Upper lobe of left lung (tissue), 6 donors: ENCODE results near the gene SRGAP3. TPM values are rescaled to one million over a fixed set of nuclear protein-coding genes. Genes with fewer than 3 reads are reported as not detected.

Experiments
- ATAC-seq, 2 donors: fragments of 200-7000 bp; cut with Tn5 transposase; one replicate each; pipeline ENCODE4 v1.9.1; 2022; ENCODE audit warnings: mild to moderate bottlenecking in 2 of 2, moderate library complexity in 2 of 2; ENCODE audit not compliant: low FRiP score in 2 of 2
- DNase-seq, 2 donors: peaks; one replicate each; pipeline ENCODE4 v3.0.0-alpha.2; 2019 to 2020
- H3K27ac ChIP-seq, 4 donors: fragments of 200-600 bp; sonication (generic); one replicate each; pipeline ENCODE4 v1.5.1; 2016 to 2019
- H3K27me3 ChIP-seq, 4 donors: fragments of 200-600 bp; sonication (generic); one replicate each; pipeline ENCODE4 v1.5.1; 2017 to 2019
- H3K36me3 ChIP-seq, 4 donors: fragments of 200-600 bp; sonication (generic); one replicate each; pipeline ENCODE4 v1.5.1; 2016 to 2019
- H3K4me1 ChIP-seq, 4 donors: fragments of 200-600 bp; sonication (generic); one replicate each; pipeline ENCODE4 v1.5.1; 2018 to 2019
- H3K4me3 ChIP-seq, 4 donors: fragments of 200-600 bp; sonication (generic); one replicate each; pipeline ENCODE4 v1.5.1; 2017 to 2019; ENCODE audit warnings: mild to moderate bottlenecking in 2 of 4, moderate library complexity in 1 of 4
- H3K9me3 ChIP-seq, 4 donors: fragments of 200-600 bp; sonication (generic); one replicate each; pipeline ENCODE4 v1.5.1; 2018 to 2019
- EP300 ChIP-seq, 4 donors: sonication (generic); formaldehyde crosslinking; IDR thresholded peaks; one replicate each; pipeline ENCODE4 v1.5.1; 2017; ENCODE audit warnings: antibody characterized with exemption in 4 of 4, control low read depth in 2 of 4
- POLR2A ChIP-seq, 4 donors: fragments of 450-650 bp; IDR thresholded peaks; one replicate each; pipeline ENCODE4 v1.5.1; 2016 to 2017; ENCODE audit warnings: antibody characterized with exemption in 4 of 4, mild to moderate bottlenecking in 2 of 4
- POLR2AphosphoS5 ChIP-seq, 2 donors: sonication (generic); formaldehyde crosslinking; IDR thresholded peaks; one replicate each; pipeline ENCODE4 v1.5.1; 2017; ENCODE audit warnings: antibody characterized with exemption in 2 of 2
- whole genome bisulfite sequencing, 2 donors: methylation state at CpG; one replicate each; pipeline ENCODE4 v1.1.5; 2017 to 2018; 5-methylcytosine and 5-hydroxymethylcytosine counted together
- total RNA-seq, 6 donors: library from RNA; depleted of rRNA in 4 of 6; stranded (reverse); fragments of >200 nt in 4 of 6; gene quantifications; one replicate each; pipeline versions ENCODE4 v1.1.0 to v1.2.1, GENCODE V29; 2016 to 2021
- TF ChIP-seq, protein P1 (sequence below), 6 experiments: fragments of 450-650 bp in 4 of 6; fragments of 200-600 bp in 2 of 6; sonication (generic) in 2 of 6; IDR thresholded peaks; one replicate each; pipeline ENCODE4 v1.5.1; 2016 to 2019; ENCODE audit warnings: antibody characterized with exemption in 6 of 6
- donor health status: DM: no; HTN: no; CAD: no; lungs with moderate emphysema.
- donor health status: DM: no; HTN: yes; CAD: no; lungs with severe emphysema.

Gene SRGAP3
- total RNA-seq, 6 donors from 2014 or later: 4.6 to 29.6 (median 11.4) TPM

DNA sequence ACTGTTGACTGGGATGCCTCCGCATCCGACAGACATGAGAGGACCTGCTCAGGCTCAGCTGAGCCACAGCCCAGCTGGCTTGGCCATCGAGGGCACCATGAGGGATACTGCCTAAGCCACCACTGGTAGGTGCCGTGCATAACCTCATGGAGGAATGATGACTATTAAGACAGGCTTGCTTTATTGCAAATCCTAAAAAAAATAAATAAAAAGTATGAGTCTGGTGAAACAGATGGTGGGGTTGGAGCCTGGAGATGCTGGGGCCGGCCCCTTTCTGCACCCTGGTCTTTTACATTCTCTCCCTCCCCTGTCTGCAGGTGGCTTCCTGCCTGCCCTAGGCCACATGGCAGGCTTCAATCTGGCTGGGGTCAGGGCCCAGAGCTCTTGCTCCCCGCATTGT, 262.2 kb downstream of the SRGAP3 start:
- Histone ChIP-seq H3K4me3 (no peak overlapping the region), H3K9me3 (no peaks in the 10 kb centered on the region), H3K4me1 (no peaks in the 10 kb centered on the region), H3K27me3 (no peaks in the 10 kb centered on the region), H3K36me3 (no peaks in the 10 kb centered on the region), H3K27ac (no peak overlapping the region)
- no peak for ATAC-seq
- no peak for DNase-seq
- no peak for TF ChIP-seq POLR2AphosphoS5 (IDR thresholded peaks at IDR 0.05)
- TF ChIP-seq EP300 (IDR thresholded peaks at IDR 0.05): no peak
- TF ChIP-seq, protein P1, sequence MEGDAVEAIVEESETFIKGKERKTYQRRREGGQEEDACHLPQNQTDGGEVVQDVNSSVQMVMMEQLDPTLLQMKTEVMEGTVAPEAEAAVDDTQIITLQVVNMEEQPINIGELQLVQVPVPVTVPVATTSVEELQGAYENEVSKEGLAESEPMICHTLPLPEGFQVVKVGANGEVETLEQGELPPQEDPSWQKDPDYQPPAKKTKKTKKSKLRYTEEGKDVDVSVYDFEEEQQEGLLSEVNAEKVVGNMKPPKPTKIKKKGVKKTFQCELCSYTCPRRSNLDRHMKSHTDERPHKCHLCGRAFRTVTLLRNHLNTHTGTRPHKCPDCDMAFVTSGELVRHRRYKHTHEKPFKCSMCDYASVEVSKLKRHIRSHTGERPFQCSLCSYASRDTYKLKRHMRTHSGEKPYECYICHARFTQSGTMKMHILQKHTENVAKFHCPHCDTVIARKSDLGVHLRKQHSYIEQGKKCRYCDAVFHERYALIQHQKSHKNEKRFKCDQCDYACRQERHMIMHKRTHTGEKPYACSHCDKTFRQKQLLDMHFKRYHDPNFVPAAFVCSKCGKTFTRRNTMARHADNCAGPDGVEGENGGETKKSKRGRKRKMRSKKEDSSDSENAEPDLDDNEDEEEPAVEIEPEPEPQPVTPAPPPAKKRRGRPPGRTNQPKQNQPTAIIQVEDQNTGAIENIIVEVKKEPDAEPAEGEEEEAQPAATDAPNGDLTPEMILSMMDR (IDR thresholded peaks at IDR 0.05): no peak
- no peak for TF ChIP-seq POLR2A (IDR thresholded peaks at IDR 0.05)
- 83 to 85% methylated on average over 6 of the region's 6 CpGs for WGBS, 2 donors

DNA sequence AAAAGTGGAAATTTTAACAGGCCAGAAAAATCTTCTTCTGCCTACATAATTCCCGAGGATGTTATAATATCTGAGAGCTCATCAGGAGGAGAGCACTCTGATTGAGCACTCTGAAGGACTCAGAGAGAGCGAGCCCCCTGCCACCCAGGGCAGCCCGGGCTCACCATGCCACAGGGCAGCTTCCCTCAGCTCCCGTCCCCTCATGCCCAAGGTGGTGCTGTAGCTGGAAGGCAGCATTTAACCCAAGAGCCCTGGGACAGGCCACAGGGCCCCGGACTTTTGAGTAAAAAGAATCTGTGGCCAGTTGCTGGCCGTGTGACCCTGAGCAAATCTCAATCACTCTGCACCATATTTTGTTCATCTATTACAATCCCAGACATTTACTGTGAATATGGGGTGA, 262.7 kb downstream of the SRGAP3 start:
- no peaks in the 10 kb centered on the region for H3K9me3 ChIP-seq
- WGBS, 2 donors: 78 to 82% methylated on average over 6 of the region's 6 CpGs
- no peak overlapping the region for H3K27ac ChIP-seq
- DNase-seq (peak in 1 of 2 donors; percentile 26), ATAC-seq (no peak)
- TF ChIP-seq EP300 (IDR thresholded peaks at IDR 0.05) (no peak), POLR2AphosphoS5 (IDR thresholded peaks at IDR 0.05) (no peak), POLR2A (IDR thresholded peaks at IDR 0.05) (no peak)
- TF ChIP-seq, protein P1 (IDR thresholded peaks at IDR 0.05): no peak
- no peaks in the 10 kb centered on the region for H3K36me3 ChIP-seq
- no peaks in the 10 kb centered on the region for H3K27me3 ChIP-seq
- H3K4me3 ChIP-seq: no peak overlapping the region
- H3K4me1 ChIP-seq: no peaks in the 10 kb centered on the region

DNA sequence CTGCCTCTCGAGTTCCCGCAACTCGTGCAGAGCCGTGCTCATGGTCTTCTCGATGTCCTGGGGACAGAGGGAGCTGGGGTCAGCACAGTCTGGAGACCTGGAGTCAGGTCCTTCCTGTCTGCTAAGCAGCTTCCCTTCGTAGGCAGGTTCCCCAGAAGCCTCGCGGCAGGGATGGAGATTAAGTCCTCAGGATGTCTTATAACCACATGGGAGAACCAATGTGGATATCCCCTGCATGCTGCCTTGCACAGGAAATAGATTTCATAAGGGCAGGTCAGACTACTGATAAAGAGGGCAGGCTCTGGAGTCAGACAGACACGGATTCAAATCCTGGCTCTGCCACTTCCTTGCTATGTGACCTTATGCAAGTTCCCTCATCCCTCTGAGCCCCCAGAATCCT, 263.6 kb downstream of the SRGAP3 start:
- H3K4me1 ChIP-seq: peaks cover 0 to 1% (median 0%) of the 10 kb centered on the region in 4 donors
- WGBS, 2 donors: 72 to 84% methylated on average over 9 of the region's 9 CpGs

DNA sequence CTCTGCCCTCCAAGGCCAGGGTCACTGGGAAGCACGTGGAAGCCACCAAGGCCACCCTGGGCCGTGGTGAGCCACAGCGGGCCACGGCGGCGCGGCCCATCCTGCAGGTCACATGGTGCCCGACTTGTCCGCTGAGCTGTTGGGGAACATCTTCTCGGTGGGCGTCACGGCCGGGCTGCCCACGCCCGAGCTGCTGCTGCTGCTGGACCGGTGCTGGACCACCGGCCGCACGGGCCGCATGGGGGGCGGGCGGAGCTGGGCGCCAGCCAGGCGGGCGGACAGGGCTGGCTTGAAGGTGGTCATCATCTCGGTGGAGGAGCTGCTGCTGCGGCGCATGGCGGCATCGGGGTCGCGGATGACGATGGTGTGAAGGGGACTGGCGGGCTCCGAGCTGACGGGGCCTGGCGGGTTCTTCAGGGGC, 264.0 kb downstream of the SRGAP3 start:
- WGBS, 2 donors: 98% methylated on average over 10 to 16 of the region's 37 CpGs
- peaks cover 0 to 4% (median 0%) of the 10 kb centered on the region in 4 donors for H3K4me1 ChIP-seq
- no peaks in the 10 kb centered on the region for H3K9me3 ChIP-seq
- ATAC-seq (no peak), DNase-seq (peak in 1 of 2 donors; percentile 83)
- no peak overlapping the region for H3K4me3 ChIP-seq
- no peaks in the 10 kb centered on the region for H3K36me3 ChIP-seq
- H3K27ac ChIP-seq: no peak overlapping the region
- no peaks in the 10 kb centered on the region for H3K27me3 ChIP-seq
- TF ChIP-seq EP300 (IDR thresholded peaks at IDR 0.05) (no peak), POLR2A (IDR thresholded peaks at IDR 0.05) (no peak), POLR2AphosphoS5 (IDR thresholded peaks at IDR 0.05) (no peak)
- TF ChIP-seq, protein P1 (IDR thresholded peaks at IDR 0.05): no peak

More for the DNA sequence above, 263.6 kb downstream of the SRGAP3 start:
- DNase-seq (no peak), ATAC-seq (no peak)
- no peaks in the 10 kb centered on the region for H3K27me3 ChIP-seq
- no peaks in the 10 kb centered on the region for H3K9me3 ChIP-seq
- H3K27ac ChIP-seq: no peak overlapping the region
- H3K36me3 ChIP-seq: no peaks in the 10 kb centered on the region
- no peak overlapping the region for H3K4me3 ChIP-seq
- TF ChIP-seq EP300 (IDR thresholded peaks at IDR 0.05): no peak
- no peak for TF ChIP-seq POLR2A (IDR thresholded peaks at IDR 0.05)
- TF ChIP-seq, protein P1 (IDR thresholded peaks at IDR 0.05): no peak
- TF ChIP-seq POLR2AphosphoS5 (IDR thresholded peaks at IDR 0.05): no peak

DNA sequence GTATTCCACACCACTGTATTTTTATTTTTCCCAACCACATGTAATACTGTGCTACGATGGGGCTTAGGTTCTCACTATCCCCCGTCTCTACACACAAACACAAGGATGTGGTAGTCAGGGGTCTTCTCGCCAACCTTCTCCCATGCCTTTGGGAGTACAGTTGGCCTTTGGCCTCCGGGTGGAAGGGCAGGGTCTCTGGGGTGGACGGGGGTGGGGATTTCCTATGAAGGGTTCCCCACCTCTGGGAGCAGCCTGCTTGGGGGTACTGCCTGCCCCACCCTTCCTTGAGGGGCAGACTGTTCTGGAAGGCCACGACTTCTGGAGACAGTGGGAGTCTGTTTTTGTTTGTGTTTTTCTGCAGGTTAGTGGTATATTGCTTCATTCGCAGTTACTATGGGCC, 264.9 kb downstream of the SRGAP3 start:
- Histone ChIP-seq H3K27ac (no peak overlapping the region), H3K4me1 (peaks cover 0 to 4% (median 0%) of the 10 kb centered on the region in 4 donors), H3K27me3 (no peaks in the 10 kb centered on the region), H3K36me3 (no peaks in the 10 kb centered on the region), H3K4me3 (no peak overlapping the region), H3K9me3 (peaks cover 0 to under 1% (median 0%) of the 10 kb centered on the region in 4 donors)
- DNase-seq (no peak), ATAC-seq (no peak)
- TF ChIP-seq, protein P1 (IDR thresholded peaks at IDR 0.05): no peak
- no peak for TF ChIP-seq POLR2A (IDR thresholded peaks at IDR 0.05)
- no peak for TF ChIP-seq EP300 (IDR thresholded peaks at IDR 0.05)
- TF ChIP-seq POLR2AphosphoS5 (IDR thresholded peaks at IDR 0.05): no peak
- WGBS, 2 donors: 90 to 91% methylated on average over 7 of the region's 7 CpGs
